HG03095 (cell line): ENCODE measurements around the gene TFEB.

ENCODE experiments used
- ATAC-seq: cut with Tn5 transposase; IDR thresholded peaks from one replicate; pipeline ENCODE4 v1.9.1; 2021; ENCODE audit warnings: moderate library complexity; ENCODE audit not compliant: unreplicated experiment

The TFEB gene

GRCh38 chr6:41692080-41692675, 43.2 kb downstream of the TFEB start:
- ATAC-seq: no peak

- no peak for ATAC-seq
Observed at GRCh38 chr6:41691426-41692079, 43.9 kb downstream of the TFEB start.

GRCh38 chr6:41690541-41691330, 44.7 kb downstream of the TFEB start:
- no peak for ATAC-seq

- no peak for ATAC-seq
Observed at GRCh38 chr6:41689171-41690008, 46.0 kb downstream of the TFEB start.

- no peak for ATAC-seq
Observed at GRCh38 chr6:41688256-41688965, 47.0 kb downstream of the TFEB start.

GRCh38 chr6:41687501-41688175, 47.8 kb downstream of the TFEB start:
- no peak for ATAC-seq

GRCh38 chr6:41685641-41686380, 49.6 kb downstream of the TFEB start:
- no peak for ATAC-seq

GRCh38 chr6:41684311-41685180, 50.9 kb downstream of the TFEB start:
- ATAC-seq: no peak

GRCh38 chr6:41683523-41684310, 51.7 kb downstream of the TFEB start:
- ATAC-seq: peak; percentile 66

GRCh38 chr6:41683273-41683522, 52.2 kb downstream of the TFEB start:
- no peak for ATAC-seq

- no peak for ATAC-seq
Observed at GRCh38 chr6:41682497-41683272, 52.7 kb downstream of the TFEB start.

- peak; percentile 54 for ATAC-seq
Observed at GRCh38 chr6:41682056-41682477, 53.3 kb downstream of the TFEB start.

GRCh38 chr6:41680182-41680965, 55.0 kb downstream of the TFEB start:
- no peak for ATAC-seq

GRCh38 chr6:41679696-41680095, 55.7 kb downstream of the TFEB start:
- no peak for ATAC-seq

GRCh38 chr6:41678511-41679084, 56.8 kb downstream of the TFEB start:
- no peak for ATAC-seq
